Measurements from ENCODE around the gene RIBC1. TPM values are rescaled to one million over a fixed set of nuclear protein-coding genes. Genes with fewer than 3 reads are reported as not detected.

The RIBC1 gene
- total RNA-seq, 1 experiment from 2014 or later = 0.89 TPM

GRCh38 chrX:53422086-53422860 is 400 bp upstream of the RIBC1 start, which contains the start of gene SMC1A:
Gene SMC1A (minus strand): TSS chrX:53422654. CDS start chrX:53422600, 54 bp downstream.
- Histone ChIP-seq H3K9me3 (ENCODE audit: low read length) (no peaks in the 10 kb centered on the region), H3K36me3 (ENCODE audit: insufficient read depth, low read length) (no peaks in the 10 kb centered on the region), H3K4me2 (ENCODE audit: low read depth, low read length, poor library complexity, severe bottlenecking) (peak within 1 kb of the TSS; percentile 74), H3K79me2 (ENCODE audit: low read length) (peaks cover 46% of the 10 kb centered on the region), H3K27ac (ENCODE audit: low read length) (peak within 1 kb of the TSS; percentile 91), H3K9me2 (replicated peaks; ENCODE audit: insufficient read depth, low read length) (no peaks in the 10 kb centered on the region), H3K27me3 (ENCODE audit: low read length) (no peaks in the 10 kb centered on the region), H3K4me3 (ENCODE audit: low read length) (peak within 1 kb of the TSS; percentile 73), H3K4me1 (ENCODE audit: low read length) (peaks cover 16% of the 10 kb centered on the region), H4K20me1 (ENCODE audit: insufficient read depth, low read depth, low read length) (peaks cover 11% of the 10 kb centered on the region; the same call in 1 of the 2 replicates), H3K9ac (ENCODE audit: low read length) (peak within 1 kb of the TSS; percentile 86), H2AFZ (ENCODE audit: low read length) (no peak within 1 kb of the TSS)
- DNase-seq = peak; percentile 97

GRCh38 chrX:53429755-53430154 is 7.1 kb downstream of the RIBC1 start:
- no peaks in the 10 kb centered on the region for H3K9me2 ChIP-seq (replicated peaks; ENCODE audit: insufficient read depth, low read length)
- H3K79me2 ChIP-seq (ENCODE audit: low read length) = peaks cover 16% of the 10 kb centered on the region
- H3K27me3 ChIP-seq (ENCODE audit: low read length) = no peaks in the 10 kb centered on the region
- no peak overlapping the region for H3K4me3 ChIP-seq (ENCODE audit: low read length)
- DNase-seq = no peak
- H3K27ac ChIP-seq (ENCODE audit: low read length) = no peak overlapping the region
- H3K9me3 ChIP-seq (ENCODE audit: low read length) = no peaks in the 10 kb centered on the region
- H3K4me1 ChIP-seq (ENCODE audit: low read length) = peaks cover 9% of the 10 kb centered on the region
- H2AFZ ChIP-seq (ENCODE audit: low read length) = no peak overlapping the region
- H3K4me2 ChIP-seq (ENCODE audit: low read depth, low read length, poor library complexity, severe bottlenecking) = no peak overlapping the region
- no peak overlapping the region for H3K9ac ChIP-seq (ENCODE audit: low read length)
- H3K36me3 ChIP-seq (ENCODE audit: insufficient read depth, low read length) = no peaks in the 10 kb centered on the region; the same call in 1 of the 2 replicates
- H4K20me1 ChIP-seq (ENCODE audit: insufficient read depth, low read depth, low read length) = no peaks in the 10 kb centered on the region

- H3K27ac ChIP-seq (ENCODE audit: low read length) = no peak overlapping the region
- H3K9me3 ChIP-seq (ENCODE audit: low read length) = no peaks in the 10 kb centered on the region
- H4K20me1 ChIP-seq (ENCODE audit: insufficient read depth, low read depth, low read length) = no peaks in the 10 kb centered on the region
- no peak overlapping the region for H3K4me2 ChIP-seq (ENCODE audit: low read depth, low read length, poor library complexity, severe bottlenecking)
- H2AFZ ChIP-seq (ENCODE audit: low read length) = no peak overlapping the region
- H3K9me2 ChIP-seq (replicated peaks; ENCODE audit: insufficient read depth, low read length) = no peaks in the 10 kb centered on the region
- H3K4me1 ChIP-seq (ENCODE audit: low read length) = peaks cover 14% of the 10 kb centered on the region
- peaks cover 16% of the 10 kb centered on the region for H3K79me2 ChIP-seq (ENCODE audit: low read length)
- no peak overlapping the region for H3K9ac ChIP-seq (ENCODE audit: low read length)
- no peaks in the 10 kb centered on the region for H3K27me3 ChIP-seq (ENCODE audit: low read length)
- no peak for DNase-seq
- H3K4me3 ChIP-seq (ENCODE audit: low read length) = no peak overlapping the region
- no peaks in the 10 kb centered on the region; the same call in 1 of the 2 replicates for H3K36me3 ChIP-seq (ENCODE audit: insufficient read depth, low read length)
Measured at GRCh38 chrX:53430231-53430630, 7.6 kb downstream of the RIBC1 start.

- peaks cover 16% of the 10 kb centered on the region for H3K79me2 ChIP-seq (ENCODE audit: low read length)
- no peaks in the 10 kb centered on the region for H3K9me3 ChIP-seq (ENCODE audit: low read length)
- H3K27ac ChIP-seq (ENCODE audit: low read length) = peak within 1 kb of the TSS; percentile 41; the same call in 1 of the 2 replicates
- H3K9me2 ChIP-seq (replicated peaks; ENCODE audit: insufficient read depth, low read length) = no peaks in the 10 kb centered on the region
- peak; percentile 96 for DNase-seq
- H2AFZ ChIP-seq (ENCODE audit: low read length) = no peak within 1 kb of the TSS
- H3K4me2 ChIP-seq (ENCODE audit: low read depth, low read length, poor library complexity, severe bottlenecking) = peak within 1 kb of the TSS; percentile 79
- H4K20me1 ChIP-seq (ENCODE audit: insufficient read depth, low read depth, low read length) = no peaks in the 10 kb centered on the region
- no peaks in the 10 kb centered on the region for H3K27me3 ChIP-seq (ENCODE audit: low read length)
- peak within 1 kb of the TSS; percentile 89 for H3K4me3 ChIP-seq (ENCODE audit: low read length)
- no peaks in the 10 kb centered on the region; the same call in 1 of the 2 replicates for H3K36me3 ChIP-seq (ENCODE audit: insufficient read depth, low read length)
- peaks cover 16% of the 10 kb centered on the region for H3K4me1 ChIP-seq (ENCODE audit: low read length)
- H3K9ac ChIP-seq (ENCODE audit: low read length) = peak within 1 kb of the TSS; percentile 89
Measured at GRCh38 chrX:53433651-53434639, 11.3 kb downstream of the RIBC1 start, which contains the start of gene HSD17B10. Gene HSD17B10 (minus strand): TSS chrX:53434370. CDS start chrX:53434345, 25 bp downstream.

GRCh38 chrX:53435997-53436396 is 13.3 kb downstream of the RIBC1 start:
- Histone ChIP-seq H3K4me3 (ENCODE audit: low read length) (no peak overlapping the region), H3K9me2 (replicated peaks; ENCODE audit: insufficient read depth, low read length) (no peaks in the 10 kb centered on the region), H3K9ac (ENCODE audit: low read length) (no peak overlapping the region), H3K9me3 (ENCODE audit: low read length) (no peaks in the 10 kb centered on the region), H3K4me2 (ENCODE audit: low read depth, low read length, poor library complexity, severe bottlenecking) (no peak overlapping the region), H2AFZ (ENCODE audit: low read length) (no peak overlapping the region), H3K79me2 (ENCODE audit: low read length) (peaks cover 16% of the 10 kb centered on the region), H3K27me3 (ENCODE audit: low read length) (no peaks in the 10 kb centered on the region), H3K4me1 (ENCODE audit: low read length) (peaks cover 16% of the 10 kb centered on the region), H3K36me3 (ENCODE audit: insufficient read depth, low read length) (no peaks in the 10 kb centered on the region; the same call in 1 of the 2 replicates), H4K20me1 (ENCODE audit: insufficient read depth, low read depth, low read length) (no peaks in the 10 kb centered on the region), H3K27ac (ENCODE audit: low read length) (no peak overlapping the region)
- peak; percentile 90 for DNase-seq

GRCh38 chrX:53437206-53437605 is 14.5 kb downstream of the RIBC1 start:
- H3K36me3 ChIP-seq (ENCODE audit: insufficient read depth, low read length) = no peaks in the 10 kb centered on the region
- H3K4me2 ChIP-seq (ENCODE audit: low read depth, low read length, poor library complexity, severe bottlenecking) = no peak overlapping the region
- H4K20me1 ChIP-seq (ENCODE audit: insufficient read depth, low read depth, low read length) = no peaks in the 10 kb centered on the region
- H3K79me2 ChIP-seq (ENCODE audit: low read length) = peaks cover 13% of the 10 kb centered on the region
- H3K9me3 ChIP-seq (ENCODE audit: low read length) = no peaks in the 10 kb centered on the region
- H3K27ac ChIP-seq (ENCODE audit: low read length) = no peak overlapping the region
- no peak overlapping the region for H3K9ac ChIP-seq (ENCODE audit: low read length)
- H2AFZ ChIP-seq (ENCODE audit: low read length) = no peak overlapping the region
- peaks cover 21% of the 10 kb centered on the region for H3K4me1 ChIP-seq (ENCODE audit: low read length)
- H3K27me3 ChIP-seq (ENCODE audit: low read length) = no peaks in the 10 kb centered on the region
- no peak for DNase-seq
- no peaks in the 10 kb centered on the region for H3K9me2 ChIP-seq (replicated peaks; ENCODE audit: insufficient read depth, low read length)
- no peak overlapping the region for H3K4me3 ChIP-seq (ENCODE audit: low read length)

GRCh38 chrX:53438174-53438831 is 15.6 kb downstream of the RIBC1 start:
- no peak overlapping the region for H2AFZ ChIP-seq (ENCODE audit: low read length)
- no peak overlapping the region for H3K27ac ChIP-seq (ENCODE audit: low read length)
- H3K79me2 ChIP-seq (ENCODE audit: low read length) = peaks cover 8% of the 10 kb centered on the region
- H3K27me3 ChIP-seq (ENCODE audit: low read length) = no peaks in the 10 kb centered on the region
- H4K20me1 ChIP-seq (ENCODE audit: insufficient read depth, low read depth, low read length) = no peaks in the 10 kb centered on the region
- H3K9me2 ChIP-seq (replicated peaks; ENCODE audit: insufficient read depth, low read length) = no peaks in the 10 kb centered on the region
- peaks cover 18% of the 10 kb centered on the region for H3K4me1 ChIP-seq (ENCODE audit: low read length)
- DNase-seq = no peak
- no peak overlapping the region for H3K9ac ChIP-seq (ENCODE audit: low read length)
- no peaks in the 10 kb centered on the region for H3K9me3 ChIP-seq (ENCODE audit: low read length)
- no peak overlapping the region for H3K4me2 ChIP-seq (ENCODE audit: low read depth, low read length, poor library complexity, severe bottlenecking)
- no peak overlapping the region for H3K4me3 ChIP-seq (ENCODE audit: low read length)
- H3K36me3 ChIP-seq (ENCODE audit: insufficient read depth, low read length) = no peaks in the 10 kb centered on the region
